ENCODE measurements around the gene PIK3CB.

PIK3CB gene

GRCh38 chr3:138646008-138646407, 188.7 kb downstream of the PIK3CB start:
- Histone ChIP-seq H3K9me3 (replicated peaks in 1 of 2; ENCODE audit: control insufficient read depth in 2 of 2, insufficient read depth in 1 of 2, low read depth in 1 of 2, low read length in 2 of 2) (peaks cover 13 to 35% of the 10 kb centered on the region in 2 donors), H3K4me1 (ENCODE audit: control insufficient read depth in 2 of 2, insufficient read depth in 1 of 2, low read depth in 1 of 2, low read length in 2 of 2) (no peaks in the 10 kb centered on the region), H3K4ac (ENCODE audit: low read length) (no peak overlapping the region), H3K14ac (ENCODE audit: low read length) (no peak overlapping the region), H3K4me2 (ENCODE audit: insufficient read depth, low read length, poor library complexity, severe bottlenecking) (no peak overlapping the region), H2BK120ac (ENCODE audit: low read depth, low read length) (no peak overlapping the region), H3K27ac (replicated peaks; ENCODE audit: low read length) (no peak overlapping the region), H3K23ac (ENCODE audit: low read depth, low read length, poor library complexity) (no peak overlapping the region), H2AFZ (ENCODE audit: low read length) (no peak overlapping the region), H3K27me3 (ENCODE audit: control insufficient read depth in 3 of 3, insufficient read depth in 3 of 3, low read depth in 1 of 3, low read length in 3 of 3) (no peaks in the 10 kb centered on the region), H4K8ac (ENCODE audit: low read depth, low read length) (no peak overlapping the region), H3K9ac (ENCODE audit: low read depth, low read length, poor library complexity) (no peak overlapping the region), H2BK15ac (ENCODE audit: low read length) (no peak overlapping the region), H3K18ac (ENCODE audit: low read length) (no peak overlapping the region), H3K36me3 (replicated peaks in 1 of 2; ENCODE audit: control insufficient read depth in 2 of 2, insufficient read depth in 2 of 2, low read length in 2 of 2) (peaks cover 13 to 22% of the 10 kb centered on the region in 2 donors), H4K91ac (ENCODE audit: low read depth, low read length, poor library complexity) (no peak overlapping the region), H2BK12ac (ENCODE audit: low read length) (no peak overlapping the region), H3K79me1 (ENCODE audit: low read depth, low read length) (no peaks in the 10 kb centered on the region), H2BK5ac (ENCODE audit: low read length) (no peak overlapping the region), H3K4me3 (ENCODE audit: low read length in 2 of 2) (no peak overlapping the region), H2AK5ac (ENCODE audit: low read depth, low read length) (no peak overlapping the region)
- DNase-seq (ENCODE audit: low spot score): no peak

- Histone ChIP-seq H3K4ac (ENCODE audit: low read length) (no peak overlapping the region), H3K23ac (ENCODE audit: low read depth, low read length, poor library complexity) (no peak overlapping the region), H3K4me1 (ENCODE audit: control insufficient read depth in 2 of 2, insufficient read depth in 1 of 2, low read depth in 1 of 2, low read length in 2 of 2) (no peaks in the 10 kb centered on the region), H3K27ac (replicated peaks; ENCODE audit: low read length) (no peak overlapping the region), H3K14ac (ENCODE audit: low read length) (no peak overlapping the region), H2BK12ac (ENCODE audit: low read length) (no peak overlapping the region), H3K4me2 (ENCODE audit: insufficient read depth, low read length, poor library complexity, severe bottlenecking) (no peak overlapping the region), H3K27me3 (ENCODE audit: control insufficient read depth in 3 of 3, insufficient read depth in 3 of 3, low read depth in 1 of 3, low read length in 3 of 3) (no peaks in the 10 kb centered on the region), H2BK15ac (ENCODE audit: low read length) (no peak overlapping the region), H2BK120ac (ENCODE audit: low read depth, low read length) (no peak overlapping the region), H4K91ac (ENCODE audit: low read depth, low read length, poor library complexity) (no peak overlapping the region), H3K4me3 (ENCODE audit: low read length in 2 of 2) (no peak overlapping the region), H3K9me3 (replicated peaks in 1 of 2; ENCODE audit: control insufficient read depth in 2 of 2, insufficient read depth in 1 of 2, low read depth in 1 of 2, low read length in 2 of 2) (peaks cover 0 to 16% of the 10 kb centered on the region in 2 donors), H4K8ac (ENCODE audit: low read depth, low read length) (no peak overlapping the region), H3K9ac (ENCODE audit: low read depth, low read length, poor library complexity) (no peak overlapping the region), H2AK5ac (ENCODE audit: low read depth, low read length) (no peak overlapping the region), H3K79me1 (ENCODE audit: low read depth, low read length) (no peaks in the 10 kb centered on the region), H2AFZ (ENCODE audit: low read length) (no peak overlapping the region), H3K36me3 (replicated peaks in 1 of 2; ENCODE audit: control insufficient read depth in 2 of 2, insufficient read depth in 2 of 2, low read length in 2 of 2) (no peaks in the 10 kb centered on the region), H2BK5ac (ENCODE audit: low read length) (no peak overlapping the region), H3K18ac (ENCODE audit: low read length) (no peak overlapping the region)
- DNase-seq (ENCODE audit: low spot score): no peak
- no CpG with 5 or more reads among the region's 1 CpG for WGBS, 2 donors (ENCODE audit: extremely low coverage in 2 of 2, insufficient read length in 2 of 2, insufficient replicate concordance in 1 of 2)
These were observed 191.8 kb downstream of the PIK3CB start for GRCh38 chr3:138642927-138643253.

- Histone ChIP-seq H3K27ac (replicated peaks; ENCODE audit: low read length) (no peak overlapping the region), H3K36me3 (replicated peaks in 1 of 2; ENCODE audit: control insufficient read depth in 2 of 2, insufficient read depth in 2 of 2, low read length in 2 of 2) (no peaks in the 10 kb centered on the region), H3K4me2 (ENCODE audit: insufficient read depth, low read length, poor library complexity, severe bottlenecking) (no peak overlapping the region), H3K79me1 (ENCODE audit: low read depth, low read length) (no peaks in the 10 kb centered on the region), H3K9me3 (replicated peaks in 1 of 2; ENCODE audit: control insufficient read depth in 2 of 2, insufficient read depth in 1 of 2, low read depth in 1 of 2, low read length in 2 of 2) (peaks cover 0 to 16% of the 10 kb centered on the region in 2 donors), H2AK5ac (ENCODE audit: low read depth, low read length) (no peak overlapping the region), H4K8ac (ENCODE audit: low read depth, low read length) (no peak overlapping the region), H4K91ac (ENCODE audit: low read depth, low read length, poor library complexity) (no peak overlapping the region), H2BK12ac (ENCODE audit: low read length) (no peak overlapping the region), H3K23ac (ENCODE audit: low read depth, low read length, poor library complexity) (no peak overlapping the region), H3K4me3 (ENCODE audit: low read length in 2 of 2) (no peak overlapping the region), H2BK120ac (ENCODE audit: low read depth, low read length) (no peak overlapping the region), H2BK5ac (ENCODE audit: low read length) (no peak overlapping the region), H3K27me3 (ENCODE audit: control insufficient read depth in 3 of 3, insufficient read depth in 3 of 3, low read depth in 1 of 3, low read length in 3 of 3) (no peaks in the 10 kb centered on the region), H2BK15ac (ENCODE audit: low read length) (no peak overlapping the region), H3K4me1 (ENCODE audit: control insufficient read depth in 2 of 2, insufficient read depth in 1 of 2, low read depth in 1 of 2, low read length in 2 of 2) (no peaks in the 10 kb centered on the region), H3K14ac (ENCODE audit: low read length) (no peak overlapping the region), H3K9ac (ENCODE audit: low read depth, low read length, poor library complexity) (no peak overlapping the region), H3K18ac (ENCODE audit: low read length) (no peak overlapping the region), H2AFZ (ENCODE audit: low read length) (no peak overlapping the region), H3K4ac (ENCODE audit: low read length) (no peak overlapping the region)
- no peak for DNase-seq (ENCODE audit: low spot score)
- no CpG with 5 or more reads among the region's 4 CpGs for WGBS, 2 donors (ENCODE audit: extremely low coverage in 2 of 2, insufficient read length in 2 of 2, insufficient replicate concordance in 1 of 2)
These were observed 192.4 kb downstream of the PIK3CB start for GRCh38 chr3:138642226-138642926.

- no peaks in the 10 kb centered on the region for H3K27me3 ChIP-seq (ENCODE audit: control insufficient read depth in 3 of 3, insufficient read depth in 3 of 3, low read depth in 1 of 3, low read length in 3 of 3)
- H3K4ac ChIP-seq (ENCODE audit: low read length): no peak overlapping the region
- H3K9me3 ChIP-seq (replicated peaks in 1 of 2; ENCODE audit: control insufficient read depth in 2 of 2, insufficient read depth in 1 of 2, low read depth in 1 of 2, low read length in 2 of 2): peaks cover 0 to 9% of the 10 kb centered on the region in 2 donors
- no peak overlapping the region for H2AFZ ChIP-seq (ENCODE audit: low read length)
- no peak overlapping the region for H3K14ac ChIP-seq (ENCODE audit: low read length)
- no peak overlapping the region for H3K9ac ChIP-seq (ENCODE audit: low read depth, low read length, poor library complexity)
- H4K91ac ChIP-seq (ENCODE audit: low read depth, low read length, poor library complexity): no peak overlapping the region
- no peak overlapping the region for H3K23ac ChIP-seq (ENCODE audit: low read depth, low read length, poor library complexity)
- no peaks in the 10 kb centered on the region for H3K79me1 ChIP-seq (ENCODE audit: low read depth, low read length)
- H2BK120ac ChIP-seq (ENCODE audit: low read depth, low read length): no peak overlapping the region
- no CpG with 5 or more reads among the region's 4 CpGs for WGBS, 2 donors (ENCODE audit: extremely low coverage in 2 of 2, insufficient read length in 2 of 2, insufficient replicate concordance in 1 of 2)
- no peak overlapping the region for H3K27ac ChIP-seq (replicated peaks; ENCODE audit: low read length)
- no peak for DNase-seq (ENCODE audit: low spot score)
- no peak overlapping the region for H3K4me3 ChIP-seq (ENCODE audit: low read length in 2 of 2)
- H2AK5ac ChIP-seq (ENCODE audit: low read depth, low read length): no peak overlapping the region
- no peak overlapping the region for H2BK12ac ChIP-seq (ENCODE audit: low read length)
- H3K36me3 ChIP-seq (replicated peaks in 1 of 2; ENCODE audit: control insufficient read depth in 2 of 2, insufficient read depth in 2 of 2, low read length in 2 of 2): no peaks in the 10 kb centered on the region
- no peak overlapping the region for H2BK5ac ChIP-seq (ENCODE audit: low read length)
- no peak overlapping the region for H4K8ac ChIP-seq (ENCODE audit: low read depth, low read length)
- no peak overlapping the region for H3K4me2 ChIP-seq (ENCODE audit: insufficient read depth, low read length, poor library complexity, severe bottlenecking)
- no peak overlapping the region for H2BK15ac ChIP-seq (ENCODE audit: low read length)
- no peak overlapping the region for H3K18ac ChIP-seq (ENCODE audit: low read length)
- H3K4me1 ChIP-seq (ENCODE audit: control insufficient read depth in 2 of 2, insufficient read depth in 1 of 2, low read depth in 1 of 2, low read length in 2 of 2): no peaks in the 10 kb centered on the region
These were observed 194.2 kb downstream of the PIK3CB start for GRCh38 chr3:138640537-138640936.

Measured in neuronal stem cell (in vitro differentiated cells).